ENCODE measurements around the gene DENND6B. TPM values are rescaled to one million over a fixed set of nuclear protein-coding genes. Genes with fewer than 3 reads are reported as not detected.
A peak's percentile ranks its signal among the peaks of the same experiment; 100 is the strongest.

The DENND6B gene
- total RNA-seq, 2 donors from 2014 or later: 3.7 to 4.7 TPM

DNA sequence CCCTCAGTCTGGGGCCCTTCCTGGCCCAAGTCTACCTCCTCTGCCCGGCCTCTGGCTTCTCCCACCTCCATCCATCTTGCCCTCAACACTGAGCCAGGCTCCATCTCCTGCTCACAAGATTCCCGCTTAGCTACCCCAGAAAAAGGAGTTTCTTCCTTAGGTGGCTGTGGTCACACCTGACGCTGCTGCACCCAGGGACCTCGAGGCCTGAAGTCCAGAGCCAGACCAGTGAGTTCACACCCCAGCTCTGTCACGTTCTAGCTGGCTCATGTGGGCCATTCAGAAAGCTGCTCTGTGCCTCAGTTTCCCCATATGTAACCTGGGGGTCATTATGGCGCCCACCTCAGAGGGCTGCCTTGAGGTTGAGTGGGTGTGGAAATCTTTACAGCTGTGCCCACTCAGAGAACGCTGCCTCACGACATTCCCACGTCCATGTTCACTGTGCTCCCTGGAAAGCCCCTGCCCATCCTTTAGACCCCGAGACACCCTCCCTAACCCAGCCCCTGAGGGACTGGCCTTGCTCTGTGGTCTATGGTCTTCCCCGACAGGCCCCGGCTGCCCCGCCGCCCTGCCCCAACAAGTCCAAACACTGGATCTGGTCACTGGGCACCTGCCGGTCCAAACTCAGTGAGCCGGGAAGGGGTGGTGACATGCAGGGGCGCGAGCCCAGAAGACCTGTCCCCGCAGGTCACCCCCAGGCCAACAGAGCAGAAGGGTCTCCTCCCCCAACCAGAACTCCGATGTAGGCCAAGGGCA, 29.1 kb downstream of the DENND6B start:
- intact Hi-C loops (cut with DNase I, micrococcal nuclease): no loop called here
- ATAC-seq: no peak
- no peak for DNase-seq

DNA sequence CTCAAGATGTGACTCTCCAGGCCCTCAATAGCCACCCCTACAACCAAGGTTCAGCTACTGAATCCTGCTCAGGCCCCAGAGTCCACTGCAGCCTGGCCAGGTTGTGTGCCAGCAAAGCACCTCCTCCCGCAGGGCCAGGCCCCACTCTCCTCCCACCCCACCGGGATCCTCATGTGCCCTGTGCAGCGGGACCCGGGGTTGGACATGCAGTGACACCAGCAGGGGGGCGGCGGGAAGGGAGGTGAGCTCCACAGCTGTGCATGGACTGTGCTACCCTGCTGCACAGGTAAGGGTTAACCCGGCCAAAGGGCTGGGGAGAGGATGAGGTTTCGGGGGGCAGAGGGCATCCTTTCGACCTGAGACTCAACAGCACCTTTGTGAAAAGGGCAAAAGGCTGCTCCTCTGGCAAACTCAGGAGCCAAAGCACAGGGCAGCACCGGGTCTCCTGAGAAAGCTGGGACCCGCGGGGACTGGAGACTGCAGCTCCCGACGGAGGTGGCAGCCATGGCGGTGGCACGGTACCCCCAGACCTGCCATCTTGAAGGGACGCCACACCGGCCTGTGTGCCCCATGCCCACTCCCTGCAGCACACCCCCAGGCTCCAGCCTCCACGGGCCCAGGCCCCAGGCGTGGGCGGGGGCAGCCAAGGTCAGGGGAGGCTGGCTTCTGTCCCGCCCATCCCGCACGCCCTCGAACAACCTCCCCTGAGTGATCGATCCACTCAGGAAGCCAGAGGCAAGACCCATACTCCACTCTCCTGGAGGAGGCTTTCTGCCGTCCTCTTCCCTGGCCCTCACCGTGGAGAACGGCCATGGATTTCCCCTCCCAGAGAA, 29.9 kb downstream of the DENND6B start:
- no peak for DNase-seq
- ATAC-seq: no peak
- intact Hi-C loops (cut with DNase I, micrococcal nuclease): no loop called here

DNA sequence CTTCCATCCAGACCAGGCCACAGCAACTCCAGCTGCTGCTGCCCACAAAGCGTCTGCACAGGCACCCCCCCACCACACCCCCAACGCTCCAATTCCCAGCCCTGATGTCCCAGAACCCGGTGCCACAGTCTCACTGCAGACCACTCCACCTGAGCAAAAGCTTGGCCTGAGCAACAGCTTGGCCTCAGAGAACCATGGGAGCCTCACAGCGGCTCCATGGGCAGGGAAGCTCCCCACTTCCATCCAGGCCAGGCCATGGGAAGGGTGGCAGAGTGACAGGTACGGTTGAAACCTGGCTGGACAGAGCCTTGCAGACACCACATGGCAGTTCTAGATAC, 32.5 kb downstream of the DENND6B start:
- intact Hi-C loops (cut with DNase I, micrococcal nuclease): no loop called here
- no peak for DNase-seq
- ATAC-seq: peak; percentile 7

DNA sequence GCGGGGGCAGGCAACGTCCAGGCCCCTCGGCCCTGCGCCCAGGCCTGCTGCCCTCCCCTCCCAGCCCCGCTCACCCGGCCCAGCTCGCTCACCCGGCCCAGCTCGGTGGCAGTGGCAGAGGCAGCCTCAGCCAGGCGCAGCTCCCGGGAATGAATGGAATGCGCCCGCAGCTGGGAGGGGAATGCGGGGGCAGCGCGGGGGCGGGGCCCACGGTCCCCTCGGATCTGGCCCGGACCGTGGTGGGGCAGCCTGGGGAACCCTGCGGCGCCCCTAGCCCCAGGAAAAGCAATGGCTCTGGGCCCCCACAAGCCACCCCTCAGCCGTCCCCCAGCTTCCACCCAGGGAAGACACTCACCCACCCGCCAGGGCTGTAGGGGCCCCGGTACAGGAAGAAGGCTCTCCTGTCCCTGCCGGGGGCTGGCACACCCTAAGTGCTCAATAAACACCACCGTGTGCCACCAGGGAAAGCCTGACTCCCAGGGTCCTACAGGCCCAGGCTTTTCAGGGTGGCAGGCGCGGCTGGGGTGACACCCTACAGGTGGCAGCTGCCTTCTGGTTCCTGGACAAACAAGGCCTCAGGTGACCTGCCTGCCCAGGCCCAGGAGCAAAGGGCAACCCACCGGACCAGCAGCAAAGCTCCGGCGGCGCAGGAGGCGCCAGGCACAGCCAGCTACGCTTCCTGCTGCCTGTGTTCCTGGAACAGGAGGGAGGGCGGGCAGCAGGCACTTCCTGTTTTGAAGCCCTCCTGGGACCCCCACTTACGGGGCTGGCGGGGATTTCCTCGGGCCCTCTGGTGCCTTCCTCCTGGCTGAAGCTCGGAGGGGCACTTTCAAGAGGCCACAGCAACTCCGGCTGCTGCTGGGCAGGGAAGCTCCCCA, 33.1 kb downstream of the DENND6B start:
- ATAC-seq: peak; percentile 85
- DNase-seq: peak; percentile 81 to 93
- intact Hi-C loops (cut with DNase I, micrococcal nuclease): no loop called here

DNA sequence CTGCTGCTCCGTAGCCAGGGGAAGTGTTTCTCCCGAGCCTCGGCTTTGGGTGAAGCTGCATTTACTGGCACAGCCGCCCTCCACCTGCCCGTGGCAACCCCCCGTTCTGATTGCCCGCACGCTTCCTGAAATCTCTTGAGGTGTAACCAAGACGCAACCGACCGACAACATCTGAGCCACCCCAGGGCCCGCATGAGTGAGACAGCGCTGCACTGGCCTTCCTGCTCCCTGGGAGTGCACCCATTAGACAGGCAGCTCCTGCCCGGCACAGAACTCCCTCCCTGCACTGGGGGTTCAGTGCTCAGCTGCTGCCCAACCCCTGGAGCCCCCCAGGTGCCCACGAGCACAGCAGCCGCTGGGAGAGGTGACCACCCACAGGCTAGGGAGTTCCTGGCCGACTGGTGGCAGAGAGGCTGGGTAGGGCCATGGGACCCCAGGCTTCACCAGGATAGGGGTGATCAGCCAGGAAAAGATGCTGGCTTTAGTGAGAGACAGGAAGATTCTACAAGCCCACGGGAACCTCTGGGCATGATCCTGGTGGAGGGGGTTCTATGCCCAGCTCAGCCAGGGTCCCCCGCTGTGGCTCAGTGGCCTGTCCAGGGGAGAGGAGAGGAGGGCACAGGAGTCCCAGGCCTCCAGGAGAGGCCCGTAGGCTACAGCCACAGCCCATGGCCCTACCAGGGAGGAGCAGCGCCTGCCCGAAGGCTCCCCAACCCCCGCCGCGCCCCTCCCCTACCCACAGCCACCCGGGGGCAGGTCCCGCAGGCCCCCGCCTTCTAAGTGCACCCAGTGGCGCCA, 34.0 kb downstream of the DENND6B start:
- no peak for DNase-seq
- peak; percentile 23 for ATAC-seq
- intact Hi-C loops (cut with DNase I, micrococcal nuclease): no loop called here

DNA sequence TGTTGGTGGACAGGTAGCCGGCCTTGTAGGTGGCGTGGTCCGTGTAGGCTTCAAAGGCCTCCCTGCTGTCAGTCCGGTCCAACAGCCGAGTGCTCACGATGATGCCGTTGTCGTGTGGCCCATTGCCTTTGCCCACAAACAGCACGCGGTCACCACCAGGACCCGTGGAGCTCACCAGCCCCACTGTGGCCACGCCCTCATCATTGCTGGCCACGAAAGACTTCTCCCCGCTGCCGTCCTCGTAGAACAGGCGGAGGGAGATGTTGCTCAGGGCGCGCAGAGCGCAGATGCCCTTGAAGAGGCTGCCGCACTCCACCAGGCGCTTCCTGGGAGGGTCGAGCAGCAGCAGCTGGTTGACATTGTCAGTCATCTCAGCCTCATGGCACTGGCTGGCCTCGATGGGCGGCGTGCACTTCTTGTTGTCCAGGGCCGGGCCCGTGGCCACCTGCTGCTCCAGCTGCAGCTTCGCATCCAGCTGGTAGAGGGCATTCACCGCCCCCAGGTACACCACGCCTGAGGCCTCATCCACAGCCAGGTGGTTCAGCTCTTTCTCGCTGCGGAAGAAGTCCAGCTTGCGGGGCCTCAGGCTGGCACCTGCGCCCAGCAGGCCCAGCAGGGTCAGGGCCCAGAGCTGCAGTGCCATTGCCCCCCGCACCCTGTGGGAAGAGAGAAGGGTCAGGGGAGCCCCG, 36.7 kb downstream of the DENND6B start:
- intact Hi-C loops (cut with DNase I, micrococcal nuclease): no loop called here

DNA sequence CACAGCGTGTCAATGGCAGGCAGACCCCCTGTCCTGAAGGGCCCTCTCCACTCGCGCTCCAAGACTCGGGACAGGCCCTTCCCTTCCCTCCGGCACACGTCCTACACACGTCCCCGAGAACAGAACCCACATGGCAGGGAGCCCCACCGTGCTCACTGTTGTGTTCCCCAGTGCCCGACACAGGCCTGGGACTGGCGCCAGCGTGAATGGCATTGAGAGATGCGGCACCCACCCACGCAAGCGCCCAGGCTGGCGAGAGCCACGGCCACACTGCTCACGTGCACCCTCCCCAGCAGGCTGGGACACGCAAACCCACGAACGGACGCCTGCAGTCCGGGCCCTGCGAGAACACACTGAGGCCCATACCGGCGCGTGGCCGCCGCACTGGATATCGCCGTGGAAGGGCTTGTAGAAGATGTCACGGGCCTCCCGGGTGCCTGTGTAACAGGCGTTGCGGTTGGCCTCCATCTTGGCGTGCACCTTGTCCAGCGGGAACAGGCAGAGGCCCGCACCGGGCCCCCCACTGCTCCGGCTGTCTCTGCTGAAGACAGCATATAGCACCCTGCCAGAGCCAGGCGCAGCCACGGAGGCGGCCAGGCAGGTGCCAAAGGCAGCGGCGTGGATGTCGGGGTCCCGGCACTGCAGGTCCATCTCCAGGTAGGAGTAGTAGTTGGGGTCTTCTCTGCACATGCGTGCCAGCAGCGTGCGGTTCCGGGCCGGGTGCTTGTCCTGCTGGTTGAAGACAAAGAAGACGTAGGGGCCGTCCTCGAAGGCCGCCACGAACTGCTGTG, 37.5 kb downstream of the DENND6B start:
- intact Hi-C loops (cut with DNase I, micrococcal nuclease): no loop called here

More for the DNA sequence above, 36.7 kb downstream of the DENND6B start:
- ATAC-seq (no peak), DNase-seq (no peak)

DNA sequence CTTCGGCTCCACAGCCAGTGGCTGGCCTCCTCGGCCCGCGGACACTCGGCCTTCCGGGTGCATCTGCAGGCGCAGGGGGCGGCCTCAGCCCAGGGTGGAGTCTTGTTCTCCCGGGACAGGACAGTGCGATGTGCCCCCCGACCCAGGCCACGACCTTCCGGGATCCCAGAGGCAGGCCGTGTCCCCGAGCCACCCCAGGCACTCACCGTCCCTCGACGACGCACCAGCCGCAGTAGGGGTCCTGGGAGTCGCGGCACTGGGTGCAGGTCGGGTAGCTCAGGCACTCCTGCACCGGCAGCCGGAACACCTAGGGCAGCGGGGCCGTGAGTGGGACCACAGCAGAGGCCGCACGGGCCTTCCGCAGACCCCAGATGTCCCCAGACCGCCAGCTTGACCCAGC, 39.1 kb downstream of the DENND6B start:
- ATAC-seq: no peak
- intact Hi-C loops (cut with DNase I, micrococcal nuclease): no loop called here
- no peak for DNase-seq

More for the DNA sequence above, 37.5 kb downstream of the DENND6B start:
- no peak for ATAC-seq
- DNase-seq: no peak

DNA sequence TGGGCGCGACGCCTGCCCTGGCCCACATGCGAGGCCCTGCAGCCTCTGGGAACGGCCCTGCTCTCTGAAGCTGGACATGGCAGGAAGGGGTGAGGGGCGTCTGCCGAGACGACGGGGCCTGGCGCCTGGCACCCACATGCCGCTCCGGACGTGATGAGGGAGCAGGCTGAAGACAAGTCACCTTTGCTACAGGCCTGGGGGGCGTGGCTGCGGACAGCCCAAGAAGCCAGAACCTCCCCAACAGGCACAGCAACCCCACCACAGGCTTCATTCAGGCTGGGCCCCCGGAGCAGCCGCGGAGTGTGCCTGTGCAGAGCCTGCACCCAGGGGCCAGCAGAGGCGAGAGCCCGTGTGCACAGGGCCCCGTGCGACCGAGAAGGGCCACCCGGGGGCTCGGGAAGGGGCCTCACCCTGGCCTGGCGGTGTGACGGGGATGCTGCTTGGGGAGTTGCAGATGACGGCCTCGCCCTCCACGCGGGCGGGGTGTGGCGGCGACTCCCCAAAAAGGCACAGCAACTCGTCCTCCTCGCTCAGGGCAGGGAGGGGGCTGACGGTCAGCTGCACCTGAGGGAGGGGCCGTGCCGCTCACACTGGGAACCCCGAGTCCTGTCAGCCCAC, 40.0 kb downstream of the DENND6B start:
- DNase-seq (no peak), ATAC-seq (no peak)
- intact Hi-C loops (cut with DNase I, micrococcal nuclease): no loop called here

DNA sequence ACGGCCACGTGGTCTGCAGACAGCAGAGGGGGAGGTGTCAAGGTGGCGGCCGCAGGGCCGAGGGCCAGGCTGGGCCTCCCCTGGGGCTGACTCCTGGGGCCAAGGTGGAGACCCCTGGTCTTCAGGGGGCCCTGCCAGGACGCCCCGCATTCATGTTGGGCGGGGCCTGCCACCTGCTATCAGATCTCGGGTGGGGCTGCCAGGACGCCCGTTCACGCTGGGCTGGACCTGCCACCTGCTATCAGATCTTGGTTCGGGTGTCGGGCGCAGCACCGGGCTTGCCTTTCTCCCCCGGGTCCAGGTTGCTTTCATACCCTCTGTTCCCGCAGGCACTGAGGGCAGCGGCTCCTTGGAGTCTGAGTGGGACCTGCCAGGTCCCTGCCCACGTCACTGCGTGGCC, 40.5 kb downstream of the DENND6B start:
- ATAC-seq (no peak), DNase-seq (no peak)
- intact Hi-C loops (cut with DNase I, micrococcal nuclease): no loop called here

DNA sequence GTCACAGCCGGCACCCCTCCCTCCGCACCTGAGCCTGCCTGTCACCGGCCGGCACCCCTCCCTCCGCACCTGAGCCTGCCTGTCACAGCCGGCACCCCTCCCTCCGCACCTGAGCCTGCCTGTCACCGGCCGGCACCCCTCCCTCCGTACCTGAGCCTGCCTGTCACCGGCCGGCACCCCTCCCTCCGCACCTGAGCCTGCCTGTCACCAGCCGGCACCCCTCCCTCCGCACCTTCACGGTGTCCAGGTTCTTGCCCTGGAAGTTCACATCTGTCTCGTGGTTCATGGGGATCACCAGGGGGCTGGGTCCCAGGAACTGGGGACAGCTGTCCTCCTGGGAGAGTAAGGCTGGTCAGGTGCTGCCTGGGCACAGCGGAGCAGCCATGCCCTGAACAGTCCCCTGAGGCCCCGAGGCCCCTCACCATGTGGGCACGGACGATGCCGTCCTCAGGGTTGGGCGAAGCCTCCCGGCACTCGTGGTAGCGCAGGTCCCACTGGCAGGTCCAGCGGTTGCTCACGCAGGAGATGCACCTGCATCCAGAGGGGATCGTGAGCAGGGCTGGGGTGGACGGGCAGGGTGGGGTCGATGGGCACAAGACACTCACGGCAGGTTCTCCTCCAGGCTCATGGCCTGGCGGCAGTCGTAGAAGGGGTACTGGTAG, 41.1 kb downstream of the DENND6B start:
- intact Hi-C loops (cut with DNase I, micrococcal nuclease): no loop called here
- no peak for ATAC-seq
- no peak for DNase-seq

DNA sequence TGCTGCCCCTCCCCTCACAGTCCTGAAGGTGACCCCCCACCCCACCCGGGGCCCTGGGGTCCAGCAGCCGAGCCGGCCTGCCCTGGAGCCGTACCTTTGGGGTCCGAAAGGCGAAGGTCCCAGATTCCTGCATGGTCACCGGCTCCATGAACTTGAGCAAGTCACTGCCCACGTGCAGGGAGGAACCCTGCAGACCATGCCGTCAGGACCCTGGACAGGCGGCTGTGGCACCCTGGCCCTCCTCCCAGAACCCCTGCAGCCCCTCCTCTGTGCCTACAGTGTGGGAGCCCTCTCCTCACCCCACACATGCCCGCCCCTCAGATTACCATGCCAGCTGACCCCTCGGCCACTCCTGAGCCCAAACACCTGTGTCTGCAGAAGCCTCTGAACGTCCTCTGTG, 42.3 kb downstream of the DENND6B start:
- DNase-seq: no peak
- ATAC-seq: no peak
- intact Hi-C loops (cut with DNase I, micrococcal nuclease): no loop called here

DNA sequence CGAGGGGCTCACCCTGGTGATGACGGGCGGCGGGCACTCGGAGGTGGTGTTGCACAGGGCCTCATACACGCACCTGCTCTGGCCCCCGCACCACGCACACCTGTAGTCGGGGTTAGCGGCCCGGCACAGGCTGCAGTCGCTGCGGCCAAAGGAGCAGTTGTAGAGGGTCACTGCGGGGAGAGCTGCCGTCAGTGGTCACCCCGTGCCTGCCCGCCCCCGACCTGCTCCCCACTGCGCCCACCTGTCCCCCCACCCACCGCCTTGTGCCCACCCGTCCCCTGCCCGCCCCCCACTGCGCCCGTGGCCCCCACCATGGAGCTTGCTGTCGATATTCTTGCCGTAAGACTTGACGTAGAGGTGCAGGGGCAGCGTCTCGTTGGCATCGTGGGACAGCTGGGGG, 43.0 kb downstream of the DENND6B start:
- DNase-seq: no peak
- intact Hi-C loops (cut with DNase I, micrococcal nuclease): no loop called here
- no peak for ATAC-seq

DNA sequence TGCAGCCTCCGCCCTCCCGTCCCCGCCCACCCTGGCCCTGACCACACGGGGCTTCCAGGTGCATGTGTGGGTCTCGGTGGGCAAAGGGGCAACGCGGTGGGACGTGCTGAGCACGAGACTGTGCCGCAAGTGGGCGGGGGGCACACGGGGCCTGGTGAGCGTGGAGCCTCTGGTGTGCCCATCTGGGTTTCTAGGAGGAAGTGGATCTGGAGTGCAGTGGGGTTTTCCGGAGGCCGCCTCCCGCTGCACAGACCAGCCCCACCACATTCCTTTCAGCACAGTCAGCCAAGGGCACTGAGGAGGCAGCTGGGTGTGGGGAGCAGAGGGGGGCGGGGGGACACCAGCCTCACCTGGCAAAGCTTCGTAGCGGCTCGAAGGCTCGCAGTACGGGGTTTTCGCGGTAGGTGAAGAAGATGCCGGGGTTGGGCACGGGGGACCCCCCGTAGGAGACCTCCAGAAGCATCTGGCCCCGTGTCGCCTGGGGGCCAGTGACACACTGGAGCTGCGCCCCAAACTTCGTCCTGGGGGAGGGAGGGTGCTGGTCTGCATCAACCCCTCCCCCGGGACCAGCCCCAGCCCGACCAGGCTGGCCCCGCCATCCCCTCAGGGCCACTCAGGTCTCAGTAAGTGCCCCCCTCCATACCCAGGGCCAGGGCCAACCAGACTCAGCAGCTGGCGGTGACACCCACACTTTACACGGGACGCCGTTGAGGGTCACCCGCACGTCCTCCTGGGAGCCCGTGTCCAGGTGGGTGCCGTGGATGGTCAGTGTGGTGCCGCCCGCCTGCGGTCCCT, 44.3 kb downstream of the DENND6B start:
- ATAC-seq (peak; percentile 30), DNase-seq (peak in 1 of 2 donors; percentile 68)
- intact Hi-C loops (cut with DNase I, micrococcal nuclease): no loop called here

DNA sequence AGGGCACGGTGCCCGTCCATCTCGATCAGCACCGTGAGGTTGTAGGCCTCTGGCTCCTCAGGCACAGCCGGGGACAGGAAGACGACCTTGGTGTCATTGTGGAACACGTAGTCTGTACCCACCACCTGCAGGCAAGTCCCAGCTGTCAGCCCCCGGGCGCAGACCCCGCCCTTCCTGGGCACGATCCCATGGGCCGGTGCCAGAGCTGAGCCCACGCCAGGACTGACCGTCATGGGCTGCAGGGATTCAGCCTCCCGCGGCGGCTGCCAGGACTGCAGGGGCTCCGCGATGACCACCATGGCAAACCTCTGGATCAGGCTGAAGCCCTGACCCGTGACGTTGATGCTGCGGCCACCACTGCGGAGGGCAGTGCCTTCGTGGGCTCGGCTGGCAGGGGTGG, 44.9 kb downstream of the DENND6B start:
- no peak for ATAC-seq
- intact Hi-C loops (cut with DNase I, micrococcal nuclease): no loop called here

DNA sequence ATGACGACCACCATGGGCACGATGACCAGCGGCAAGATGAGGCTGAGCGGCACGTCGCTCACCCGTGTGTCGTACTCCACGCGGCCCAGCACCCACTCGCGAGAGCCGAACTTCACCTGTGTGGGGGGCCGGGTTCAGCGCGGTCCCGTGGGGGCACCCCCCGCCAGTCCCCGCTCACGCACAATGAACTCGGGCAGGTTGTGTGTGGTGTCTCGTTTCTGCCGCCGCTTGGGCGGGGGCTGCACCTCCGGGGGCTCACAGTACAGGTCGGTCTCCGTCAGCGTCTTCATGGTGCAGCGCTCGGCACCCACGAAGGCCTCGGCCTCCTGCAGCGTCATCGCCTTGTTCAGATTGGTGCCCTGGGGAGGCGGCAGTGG, 45.4 kb downstream of the DENND6B start:
- ATAC-seq (no peak), DNase-seq (no peak)
- intact Hi-C loops (cut with DNase I, micrococcal nuclease): no loop called here

More for the DNA sequence above, 44.9 kb downstream of the DENND6B start:
- DNase-seq: no peak
